Transverse colon (tissue), 4 donors: ENCODE data around the gene METTL8.

Source experiments
- EP300 ChIP-seq: sonication (generic); formaldehyde crosslinking; IDR thresholded peaks from one replicate; pipeline ENCODE4 v1.6.1; 2017; ENCODE audit warnings: antibody characterized with exemption, low read depth
- POLR2A ChIP-seq: fragments of 450-650 bp; IDR thresholded peaks from one replicate; pipeline ENCODE4 v1.6.1; 2016; ENCODE audit warnings: antibody characterized with exemption, mild to moderate bottlenecking, moderate library complexity
- POLR2AphosphoS5 ChIP-seq, 3 donors: sonication (generic); formaldehyde crosslinking; IDR thresholded peaks; one replicate each; pipeline ENCODE4 v1.6.1; 2016; ENCODE audit warnings: antibody characterized with exemption in 3 of 3
- TF ChIP-seq, protein P1 (sequence below), 5 experiments: fragments of 200-600 bp in 3 of 5; fragments of 450-650 bp in 2 of 5; sonication (generic) in 3 of 5; IDR thresholded peaks; 1 replicate in 2 of 5; 2 replicates in 3 of 5; pipeline ENCODE4 v1.5.1; 2016 to 2017; ENCODE audit warnings: antibody characterized with exemption in 5 of 5, inconsistent platforms in 3 of 5, mild to moderate bottlenecking in 2 of 5, moderate library complexity in 1 of 5

- no peak for TF ChIP-seq EP300
- TF ChIP-seq, protein P1, sequence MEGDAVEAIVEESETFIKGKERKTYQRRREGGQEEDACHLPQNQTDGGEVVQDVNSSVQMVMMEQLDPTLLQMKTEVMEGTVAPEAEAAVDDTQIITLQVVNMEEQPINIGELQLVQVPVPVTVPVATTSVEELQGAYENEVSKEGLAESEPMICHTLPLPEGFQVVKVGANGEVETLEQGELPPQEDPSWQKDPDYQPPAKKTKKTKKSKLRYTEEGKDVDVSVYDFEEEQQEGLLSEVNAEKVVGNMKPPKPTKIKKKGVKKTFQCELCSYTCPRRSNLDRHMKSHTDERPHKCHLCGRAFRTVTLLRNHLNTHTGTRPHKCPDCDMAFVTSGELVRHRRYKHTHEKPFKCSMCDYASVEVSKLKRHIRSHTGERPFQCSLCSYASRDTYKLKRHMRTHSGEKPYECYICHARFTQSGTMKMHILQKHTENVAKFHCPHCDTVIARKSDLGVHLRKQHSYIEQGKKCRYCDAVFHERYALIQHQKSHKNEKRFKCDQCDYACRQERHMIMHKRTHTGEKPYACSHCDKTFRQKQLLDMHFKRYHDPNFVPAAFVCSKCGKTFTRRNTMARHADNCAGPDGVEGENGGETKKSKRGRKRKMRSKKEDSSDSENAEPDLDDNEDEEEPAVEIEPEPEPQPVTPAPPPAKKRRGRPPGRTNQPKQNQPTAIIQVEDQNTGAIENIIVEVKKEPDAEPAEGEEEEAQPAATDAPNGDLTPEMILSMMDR (IDR thresholded peaks at IDR 0.05) = no peak
- TF ChIP-seq POLR2A = no peak
- TF ChIP-seq POLR2AphosphoS5 (IDR thresholded peaks at IDR 0.05) = no peak
Observed at GRCh38 chr2:171482877-171483276, 49.1 kb upstream of the METTL8 start.
